SK-N-SH treated with all-trans-retinoic acid at 6 μM for 48 hours (cell line): ENCODE results near the gene ETV1.
A peak's percentile ranks its signal among the peaks of the same experiment; 100 is the strongest.

Experiments
- TCF4 ChIP-seq: fragments of 250-450 bp; sonication (Bioruptor Pico); IDR thresholded peaks from 2 replicates; pipeline ENCODE4 v1.8.0; 2021; ENCODE audit warnings: mild to moderate bottlenecking, moderate library complexity, borderline replicate concordance
- ZNF565 ChIP-seq: fragments of 450-650 bp; formaldehyde crosslinking; conservative IDR thresholded peaks from 2 replicates; pipeline ENCODE4 v1.5.0; 2020; ENCODE audit warnings: low read depth, mild to moderate bottlenecking, moderate library complexity

DNA sequence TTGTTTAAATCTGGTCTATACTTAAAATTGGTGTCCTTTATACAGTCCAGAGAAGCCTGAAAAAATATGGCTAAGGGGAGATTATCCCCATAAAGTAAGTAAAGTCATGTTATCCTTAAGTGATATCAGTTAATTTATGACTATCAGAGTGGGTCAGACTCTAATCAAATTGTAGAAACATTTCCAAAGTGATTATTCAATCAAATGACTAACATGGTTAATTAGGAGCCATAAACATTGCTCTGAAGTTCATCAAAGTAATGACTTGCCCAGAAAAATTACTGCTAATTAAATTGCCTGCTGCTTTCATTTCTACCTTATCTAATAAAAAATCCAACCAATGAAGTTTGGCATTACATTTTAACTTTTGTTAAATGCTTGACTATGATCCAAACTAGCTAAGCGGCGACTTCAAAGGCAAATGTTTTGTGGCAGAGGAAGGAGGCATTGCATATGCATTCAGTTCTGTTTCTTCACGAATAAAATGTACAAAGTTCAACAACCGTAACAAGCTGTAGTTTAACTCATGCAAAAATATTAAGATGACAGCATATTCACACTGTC lies 76.7 kb downstream of the ETV1 start:
- TF ChIP-seq ZNF565 (CRISPR knock-in tag) (peak; percentile 63; the same call in 1 of the 2 replicates), TCF4 (peak; percentile 99)
